Measurements from ENCODE around the gene TAL2.

Gene TAL2

DNA sequence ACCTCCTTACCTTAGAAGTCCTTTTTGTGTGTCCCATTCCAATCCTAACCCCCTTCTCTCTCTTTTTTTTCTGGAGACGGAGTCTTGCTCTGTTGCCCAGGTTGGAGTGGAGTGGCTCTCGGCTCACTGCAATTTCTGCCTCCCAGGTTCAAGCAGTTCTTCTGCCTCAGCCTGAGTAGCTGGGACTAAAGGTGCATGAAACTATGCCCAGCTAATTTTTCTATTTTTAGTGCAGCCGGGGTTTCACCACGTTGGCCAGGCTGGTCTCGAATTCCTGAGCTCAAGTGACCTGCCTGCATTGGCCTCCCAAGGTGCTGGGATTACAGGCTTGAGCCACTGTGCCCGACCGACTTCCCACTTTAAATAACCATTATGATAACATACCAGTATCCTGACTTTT, 49.6 kb downstream of the TAL2 start:
- no peak for DNase-seq

DNA sequence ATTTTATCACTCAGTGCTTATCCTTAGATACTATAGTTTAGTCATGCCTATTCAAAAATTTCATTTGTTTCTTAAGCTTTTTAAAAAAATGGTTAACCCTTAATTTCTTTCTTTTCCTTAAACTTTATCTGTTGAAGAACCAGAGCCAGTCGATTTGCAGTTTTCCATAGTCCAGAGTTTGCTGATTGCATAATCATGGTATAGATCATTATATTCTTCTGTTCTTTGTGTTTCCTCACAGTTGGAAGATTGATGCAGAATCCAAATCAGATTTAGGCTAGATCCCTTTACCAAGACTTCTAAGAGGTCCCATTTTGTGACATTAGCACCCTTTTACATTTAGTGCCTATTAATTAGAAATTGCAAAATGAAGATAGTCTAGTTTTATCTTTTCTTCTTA, 50.0 kb downstream of the TAL2 start:
- DNase-seq = no peak
